Breast epithelium (tissue), 3 donors: ENCODE data around the gene RBM26.

Experiments
- CTCF ChIP-seq, 3 donors: fragments of 450-650 bp; IDR thresholded peaks; one replicate each; pipeline ENCODE4 v1.5.1; 2016 to 2017; ENCODE audit warnings: antibody characterized with exemption in 3 of 3, mild to moderate bottlenecking in 3 of 3, moderate library complexity in 3 of 3
- POLR2A ChIP-seq: fragments of 450-650 bp; IDR thresholded peaks from one replicate; pipeline ENCODE4 v1.6.1; 2016; ENCODE audit warnings: antibody characterized with exemption, mild to moderate bottlenecking, moderate library complexity
- POLR2AphosphoS5 ChIP-seq, 3 donors: sonication (generic); formaldehyde crosslinking; IDR thresholded peaks; one replicate each; pipeline ENCODE4 v1.6.1; 2017; ENCODE audit warnings: antibody characterized with exemption in 3 of 3

- TF ChIP-seq POLR2A (no peak), CTCF (IDR thresholded peaks at IDR 0.05) (no peak), POLR2AphosphoS5 (IDR thresholded peaks at IDR 0.05) (no peak)
These were observed 31.5 kb downstream of the RBM26 start for GRCh38 chr13:79374578-79374977.
